WTC11 (cell line): Measurements from ENCODE around the gene SKAP1. TPM values are rescaled to one million over a fixed set of nuclear protein-coding genes. Genes with fewer than 3 reads are reported as not detected.

Experiments used
- ATAC-seq: fragments of 200-7000 bp; cut with Tn5 transposase; 2 replicates; pipeline ENCODE4 v1.10.0; 2021; ENCODE audit warnings: mild to moderate bottlenecking, moderate library complexity
- CTCF ChIA-PET: fragments of 300-600 bp; sonication (Branson Sonifier 250); formaldehyde crosslinking; loops from one replicate; lab custom pipeline; 2021; ENCODE audit warnings: antibody characterized with exemption; lab: Charles Lee
- POLR2A ChIA-PET: fragments of 350-600 bp; sonication (Branson Sonifier 250); formaldehyde crosslinking; loops from one replicate; lab custom pipeline; 2021; ENCODE audit warnings: antibody characterized with exemption; lab: Charles Lee
- DNase-seq: peaks from one replicate; pipeline ENCODE4 v3.0.0; 2021; ENCODE audit warnings: low spot score
- H3K27ac Mint-ChIP-seq: 2 replicates; pipeline ENCODE4 v1.8.0; 2021; ENCODE audit warnings: mixed read lengths
- H3K27me3 Mint-ChIP-seq: 2 replicates; pipeline ENCODE4 v1.8.0; 2021; ENCODE audit warnings: low read depth, mild to moderate bottlenecking, moderate library complexity, mixed read lengths
- H3K36me3 Mint-ChIP-seq: 2 replicates; pipeline ENCODE4 v1.8.0; 2021; ENCODE audit warnings: mixed read lengths
- H3K4me1 Mint-ChIP-seq: 2 replicates; pipeline ENCODE4 v1.8.0; 2022; ENCODE audit warnings: mixed read lengths
- H3K4me3 Mint-ChIP-seq: 2 replicates; pipeline ENCODE4 v1.8.0; 2021; ENCODE audit warnings: mild to moderate bottlenecking, moderate library complexity, mixed read lengths
- H3K9me3 Mint-ChIP-seq: 2 replicates; pipeline ENCODE4 v1.8.0; 2021; ENCODE audit warnings: mixed read lengths
- CBFB ChIP-seq: sonication (generic); formaldehyde crosslinking; IDR thresholded peaks from 2 replicates; pipeline ENCODE4 v1.8.1; 2022; ENCODE audit warnings: mild to moderate bottlenecking, low read depth, missing genetic modification reagents
- CDX4 ChIP-seq: fragments of 250-450 bp; sonication (Bioruptor Pico); IDR thresholded peaks from 2 replicates; pipeline ENCODE4 v1.9.0; 2021; ENCODE audit warnings: moderate library complexity, mild to moderate bottlenecking, inconsistent platforms, borderline replicate concordance
- CREB1 ChIP-seq: sonication (generic); formaldehyde crosslinking; IDR thresholded peaks from 2 replicates; pipeline ENCODE4 v1.8.0; 2023; ENCODE audit warnings: mild to moderate bottlenecking, missing genetic modification reagents
- E2F4 ChIP-seq: sonication (generic); formaldehyde crosslinking; IDR thresholded peaks from 2 replicates; pipeline ENCODE4 v1.8.1; 2022; ENCODE audit warnings: low read depth, mild to moderate bottlenecking, moderate library complexity, missing genetic modification reagents, borderline replicate concordance
- ERG ChIP-seq: fragments of 250-450 bp; sonication (Bioruptor Pico); IDR thresholded peaks from 2 replicates; pipeline ENCODE4 v1.8.0; 2021; ENCODE audit warnings: mild to moderate bottlenecking
- ESRRA ChIP-seq: sonication (generic); formaldehyde crosslinking; IDR thresholded peaks from 2 replicates; pipeline ENCODE4 v1.8.1; 2022; ENCODE audit warnings: mild to moderate bottlenecking, missing genetic modification reagents, borderline replicate concordance
- ETV6 ChIP-seq: sonication (generic); formaldehyde crosslinking; IDR thresholded peaks from 2 replicates; pipeline ENCODE4 v1.8.1; 2022; ENCODE audit warnings: mild to moderate bottlenecking, missing genetic modification reagents
- FOXJ3 ChIP-seq: sonication (generic); formaldehyde crosslinking; IDR thresholded peaks from 2 replicates; pipeline ENCODE4 v1.9.0; 2021; ENCODE audit warnings: missing genetic modification reagents, mild to moderate bottlenecking, borderline replicate concordance
- FOXP4 ChIP-seq: sonication (generic); formaldehyde crosslinking; IDR thresholded peaks from 2 replicates; pipeline ENCODE4 v1.8.0; 2022; ENCODE audit warnings: mild to moderate bottlenecking, missing genetic modification reagents
- GABPB1 ChIP-seq: sonication (generic); formaldehyde crosslinking; IDR thresholded peaks from 2 replicates; pipeline ENCODE4 v1.8.1; 2023; ENCODE audit warnings: mild to moderate bottlenecking, missing genetic modification reagents
- GRHL2 ChIP-seq: fragments of 250-450 bp; sonication (Bioruptor Pico); IDR thresholded peaks from 2 replicates; pipeline ENCODE4 v1.8.0; 2022; ENCODE audit warnings: mild to moderate bottlenecking, moderate library complexity; ENCODE audit not compliant: insufficient replicate concordance, severe bottlenecking
- IRF2 ChIP-seq: sonication (generic); formaldehyde crosslinking; IDR thresholded peaks from 2 replicates; pipeline ENCODE4 v1.8.0; 2022; ENCODE audit warnings: low read depth, missing genetic modification reagents, borderline replicate concordance
- NR1H2 ChIP-seq: sonication (generic); formaldehyde crosslinking; IDR thresholded peaks from 2 replicates; pipeline ENCODE4 v1.9.0; 2021; ENCODE audit warnings: mild to moderate bottlenecking, moderate library complexity, missing genetic modification reagents
- PRRX2 ChIP-seq: fragments of 250-450 bp; sonication (Bioruptor Pico); IDR thresholded peaks from 2 replicates; pipeline ENCODE4 v1.8.0; 2021; ENCODE audit warnings: mild to moderate bottlenecking
- RELA ChIP-seq: sonication (generic); formaldehyde crosslinking; IDR thresholded peaks from 2 replicates; pipeline ENCODE4 v1.8.1; 2022; ENCODE audit warnings: missing genetic modification reagents, mild to moderate bottlenecking, borderline replicate concordance
- SP1 ChIP-seq: sonication (generic); formaldehyde crosslinking; conservative IDR thresholded peaks from 2 replicates; pipeline ENCODE4 v1.8.1; 2022; ENCODE audit warnings: missing genetic modification reagents
- USF2 ChIP-seq: sonication (generic); formaldehyde crosslinking; IDR thresholded peaks from 2 replicates; pipeline ENCODE4 v1.8.1; 2023; ENCODE audit warnings: mild to moderate bottlenecking, missing genetic modification reagents, moderate library complexity
- ZBTB43 ChIP-seq: sonication (generic); formaldehyde crosslinking; IDR thresholded peaks from 2 replicates; pipeline ENCODE4 v1.8.1; 2023; ENCODE audit warnings: mild to moderate bottlenecking, missing genetic modification reagents
- ZMAT4 ChIP-seq: fragments of 250-450 bp; sonication (Bioruptor Pico); IDR thresholded peaks from 2 replicates; pipeline ENCODE4 v1.9.0; 2021; ENCODE audit warnings: mild to moderate bottlenecking
- ZNF416 ChIP-seq: fragments of 250-450 bp; sonication (Bioruptor Pico); IDR thresholded peaks from 2 replicates; pipeline ENCODE4 v1.9.0; 2021; ENCODE audit warnings: mild to moderate bottlenecking, inconsistent platforms
- ZNF532 ChIP-seq: fragments of 250-450 bp; sonication (Bioruptor Pico); IDR thresholded peaks from 2 replicates; pipeline ENCODE4 v1.9.0; 2021; ENCODE audit warnings: mild to moderate bottlenecking, borderline replicate concordance
- total RNA-seq: library from RNA; stranded (reverse); gene quantifications from 3 replicates; pipeline ENCODE4 v1.2.3, GENCODE V29; 2021

The SKAP1 gene
- total RNA-seq, 1 experiment from 2014 or later: not detected

- TF ChIP-seq ERG (CRISPR knock-in tag) (no peak), CREB1 (CRISPR knock-in tag) (no peak), E2F4 (no peak), RELA (CRISPR knock-in tag) (no peak), ESRRA (CRISPR knock-in tag) (no peak), FOXP4 (no peak), GABPB1 (CRISPR knock-in tag) (no peak), CBFB (CRISPR knock-in tag) (no peak), PRRX2 (CRISPR knock-in tag) (no peak), ZMAT4 (CRISPR knock-in tag) (no peak), ETV6 (CRISPR knock-in tag) (no peak)
- POLR2A ChIA-PET: no interaction called here
- peaks cover 15% of the 10 kb centered on the region for H3K27me3 Mint-ChIP-seq
Observed at GRCh38 chr17:48151220-48151619, 278.8 kb downstream of the SKAP1 start.

GRCh38 chr17:48150597-48151001, 279.4 kb downstream of the SKAP1 start:
- peaks cover 9% of the 10 kb centered on the region for H3K27me3 Mint-ChIP-seq
- TF ChIP-seq PRRX2 (CRISPR knock-in tag): no peak
- no peak for TF ChIP-seq ZNF416 (CRISPR knock-in tag)
- TF ChIP-seq IRF2 (CRISPR knock-in tag): no peak
- TF ChIP-seq USF2 (CRISPR knock-in tag): no peak
- TF ChIP-seq SP1 (CRISPR knock-in tag): no peak
- TF ChIP-seq ZNF532 (CRISPR knock-in tag): no peak
- no peak for TF ChIP-seq GRHL2 (CRISPR knock-in tag)
- TF ChIP-seq ZBTB43: no peak
- TF ChIP-seq CBFB (CRISPR knock-in tag): no peak
- TF ChIP-seq NR1H2 (CRISPR knock-in tag): no peak
- no peak for TF ChIP-seq FOXJ3
- TF ChIP-seq CDX4 (CRISPR knock-in tag): no peak
- no peak for ATAC-seq
- H3K4me1 Mint-ChIP-seq: peaks cover 32% of the 10 kb centered on the region
- no peaks in the 10 kb centered on the region for H3K9me3 Mint-ChIP-seq
- DNase-seq: no peak
- H3K4me3 Mint-ChIP-seq: no peak overlapping the region
- ChIA-PET POLR2A (no interaction called here), CTCF (interaction anchor here (1.1 to 1.3 kb wide), 2 partner anchors 15 to 104 kb away, joined by 3 to 4 read pairs; no protein-coding TSS in a partner anchor)
- no peak overlapping the region for H3K27ac Mint-ChIP-seq
- H3K36me3 Mint-ChIP-seq: no peaks in the 10 kb centered on the region

More at GRCh38 chr17:48151220-48151619, 278.8 kb downstream of the SKAP1 start:
- CTCF ChIA-PET: interaction anchor here (1.1 to 1.3 kb wide), 3 partner anchors 16 to 104 kb away, joined by 3 to 4 read pairs (median 3); no protein-coding TSS in a partner anchor
- no peak overlapping the region for H3K4me3 Mint-ChIP-seq
- no peak overlapping the region for H3K27ac Mint-ChIP-seq
- H3K9me3 Mint-ChIP-seq: no peaks in the 10 kb centered on the region
- DNase-seq: no peak
- no peaks in the 10 kb centered on the region for H3K36me3 Mint-ChIP-seq
- no peak for ATAC-seq
- H3K4me1 Mint-ChIP-seq: peaks cover 38% of the 10 kb centered on the region
